ENCODE data around the gene RPS5. TPM values are rescaled to one million over a fixed set of nuclear protein-coding genes. Genes with fewer than 3 reads are reported as not detected.
A peak's percentile ranks its signal among the peaks of the same experiment; 100 is the strongest.

The RPS5 gene
- total RNA-seq, 2 donors from 2014 or later: 714 to 768 TPM

DNA sequence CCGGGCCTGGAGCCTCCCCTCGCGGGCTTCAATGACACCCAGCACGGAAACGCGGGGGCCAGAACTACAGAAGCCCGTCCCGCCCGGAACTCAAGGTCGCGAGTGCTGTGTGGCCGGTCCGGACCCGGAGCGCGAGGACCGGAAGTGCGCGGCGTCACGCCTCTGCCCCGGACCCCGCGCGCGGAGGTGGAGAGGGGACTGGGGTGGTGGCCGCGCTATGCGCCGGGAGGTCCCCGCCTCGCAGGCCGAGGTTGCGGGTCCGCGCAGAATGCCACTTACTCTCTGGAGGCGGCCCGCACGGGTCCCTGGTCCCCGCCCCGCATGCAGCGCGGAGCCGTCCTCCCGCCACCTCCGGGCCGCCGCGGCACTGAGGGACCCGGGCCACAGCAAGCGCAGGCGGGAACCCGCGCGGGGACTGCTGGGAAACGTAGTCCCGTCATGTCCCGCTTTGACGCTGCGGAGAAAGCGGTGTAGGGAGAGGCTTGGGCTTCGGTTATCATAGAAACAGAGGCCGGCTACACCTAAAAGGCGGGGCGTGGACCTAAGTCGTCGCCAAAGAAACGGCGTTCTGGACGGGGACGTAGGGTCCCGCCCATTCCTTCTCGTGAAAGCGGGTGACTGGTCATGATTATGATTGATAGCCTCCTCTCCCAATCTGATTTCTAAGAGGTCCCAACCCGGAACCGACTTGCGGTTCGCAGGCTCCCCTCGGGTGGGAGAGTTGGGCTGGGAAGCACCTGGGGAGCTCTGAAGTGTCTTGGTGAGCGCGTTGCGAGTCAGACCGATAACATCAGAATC lies 6.2 kb upstream of the RPS5 start, which contains the start of gene ZNF837:
Gene ZNF837 (minus strand): TSS at position 369 of the 798 bp plus-strand sequence. CDS start 11,698 bp downstream, outside the sequence.
- intact Hi-C loops (cut with DNase I): no loop called here
- DNase-seq (ENCODE audit: low spot score): peak; percentile 99

GRCh38 chr19:58381460-58382212 lies 5.4 kb upstream of the RPS5 start:
- DNase-seq (ENCODE audit: low spot score): peak; percentile 76
- intact Hi-C loops (cut with DNase I): no loop called here

DNA sequence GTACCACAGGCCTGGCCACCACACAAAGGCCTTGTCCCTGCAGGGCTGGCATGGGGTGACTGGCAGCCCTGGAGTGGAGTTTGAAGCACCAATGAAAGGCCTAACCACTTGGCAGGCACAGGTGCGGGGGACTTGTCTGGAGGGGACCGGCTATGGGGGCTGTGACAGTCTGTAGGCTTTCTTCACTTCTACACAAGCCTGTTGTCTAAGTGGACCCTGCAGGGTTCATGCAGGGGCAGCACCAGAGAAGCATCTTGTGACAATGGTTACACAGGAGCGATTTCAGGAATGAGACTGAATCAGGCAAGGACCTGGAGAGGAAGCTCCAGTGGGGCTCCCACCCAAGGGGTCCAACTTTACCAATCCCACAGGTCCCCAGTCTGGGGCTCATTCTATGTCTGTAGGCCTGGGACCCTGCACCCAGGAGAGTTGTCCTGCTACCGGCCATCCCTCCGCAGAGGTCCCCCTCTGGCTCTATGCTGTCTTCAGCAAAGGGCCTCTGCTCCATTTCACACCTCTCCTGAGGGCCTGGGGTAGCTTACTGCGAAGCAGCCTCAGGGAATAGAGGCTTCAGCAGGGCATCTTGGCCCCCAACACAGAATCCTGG lies 4.0 kb upstream of the RPS5 start:
- no peak for DNase-seq (ENCODE audit: low spot score)
- intact Hi-C loops (cut with DNase I): no loop called here

GRCh38 chr19:58385313-58385890 lies 1.7 kb upstream of the RPS5 start:
- DNase-seq (ENCODE audit: low spot score): peak; percentile 74
- intact Hi-C loops (cut with DNase I): no loop called here

GRCh38 chr19:58385891-58386575 lies 1.0 kb upstream of the RPS5 start:
- intact Hi-C loops (cut with DNase I): no loop called here
- peak; percentile 82 for DNase-seq (ENCODE audit: low spot score)

DNA sequence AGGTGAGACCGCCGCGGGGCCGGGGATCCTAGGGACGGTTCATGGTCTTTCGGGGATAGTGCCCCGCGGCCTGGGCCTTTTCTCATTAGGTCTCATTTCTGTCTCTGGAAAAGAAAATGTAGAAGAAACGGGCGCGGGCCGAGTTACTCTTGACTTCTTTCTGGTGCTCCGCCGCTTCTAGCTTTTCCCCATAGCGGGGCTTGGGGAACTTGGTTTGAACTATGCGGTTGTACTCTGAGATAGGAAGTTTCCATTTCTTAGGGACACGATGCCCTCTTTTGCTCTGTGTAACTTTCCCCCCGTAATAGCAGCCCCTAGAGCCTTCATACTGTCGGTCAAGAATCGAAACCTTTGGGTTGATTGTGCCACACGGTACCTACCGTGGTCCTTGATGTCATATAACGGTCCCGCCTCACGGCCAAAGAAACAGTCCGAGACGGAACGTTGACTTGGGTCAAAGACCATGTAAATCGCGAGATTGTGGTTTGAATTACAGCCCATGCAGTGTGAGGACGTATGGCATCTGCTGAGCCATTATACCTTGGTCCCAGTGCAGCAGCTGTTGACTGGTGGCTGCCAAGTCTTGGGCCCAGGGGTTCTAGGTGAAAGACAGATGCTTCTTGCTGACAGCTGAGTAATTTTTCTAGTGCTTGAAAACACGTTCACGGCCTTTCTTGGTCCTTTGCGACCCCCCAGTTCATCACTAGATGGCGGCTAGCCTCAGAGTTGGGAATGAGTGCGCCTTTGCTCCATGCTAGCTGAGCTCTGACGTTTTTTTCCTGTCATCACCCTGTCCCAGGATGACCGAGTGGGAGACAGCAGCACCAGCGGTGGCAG lies 487 bp downstream of the RPS5 start:
- no peak for DNase-seq (ENCODE audit: low spot score)

DNA sequence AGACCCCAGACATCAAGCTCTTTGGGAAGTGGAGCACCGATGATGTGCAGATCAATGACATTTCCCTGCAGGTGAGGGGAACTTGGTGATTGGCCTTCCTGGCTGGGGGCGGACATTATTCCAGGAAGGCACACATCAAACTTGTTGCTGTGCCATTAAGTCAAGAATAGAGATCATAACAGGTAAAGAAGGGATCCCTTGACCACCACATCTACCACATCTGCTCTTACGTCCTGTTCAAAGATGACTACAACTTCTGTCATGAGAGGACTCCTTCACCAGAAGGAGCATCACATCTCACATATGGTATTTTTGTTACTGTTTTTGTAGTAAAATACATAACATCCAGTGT lies 1.1 kb downstream of the RPS5 start:
- intact Hi-C loops (cut with DNase I): no loop called here

More for the DNA sequence above, 487 bp downstream of the RPS5 start:
- intact Hi-C loops (cut with DNase I): no loop called here

GRCh38 chr19:58392945-58393724 lies 6.1 kb downstream of the RPS5 start:
- intact Hi-C loops (cut with DNase I): no loop called here
- no peak for DNase-seq (ENCODE audit: low spot score)

More for the DNA sequence above, 1.1 kb downstream of the RPS5 start:
- no peak for DNase-seq (ENCODE audit: low spot score)

DNA sequence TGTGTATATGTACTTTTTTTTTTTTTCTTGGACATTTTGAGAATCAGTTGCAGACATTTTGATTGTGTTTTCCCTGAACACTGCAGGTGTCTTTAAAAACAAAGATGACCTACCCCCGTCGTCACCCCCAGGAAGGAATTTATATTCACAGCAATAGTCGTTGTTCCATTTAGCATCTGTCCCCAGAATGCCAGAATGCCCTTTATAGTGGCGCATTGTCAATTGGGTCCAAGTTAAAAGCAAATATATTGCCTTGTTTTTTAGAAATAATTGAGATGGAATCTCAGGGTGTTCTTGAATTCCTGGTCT lies 6.6 kb downstream of the RPS5 start:
- intact Hi-C loops (cut with DNase I): no loop called here
- DNase-seq (ENCODE audit: low spot score): no peak

GRCh38 chr19:58394821-58395219 lies 7.8 kb downstream of the RPS5 start:
- no peak for DNase-seq (ENCODE audit: low spot score)
- intact Hi-C loops (cut with DNase I): no loop called here

DNA sequence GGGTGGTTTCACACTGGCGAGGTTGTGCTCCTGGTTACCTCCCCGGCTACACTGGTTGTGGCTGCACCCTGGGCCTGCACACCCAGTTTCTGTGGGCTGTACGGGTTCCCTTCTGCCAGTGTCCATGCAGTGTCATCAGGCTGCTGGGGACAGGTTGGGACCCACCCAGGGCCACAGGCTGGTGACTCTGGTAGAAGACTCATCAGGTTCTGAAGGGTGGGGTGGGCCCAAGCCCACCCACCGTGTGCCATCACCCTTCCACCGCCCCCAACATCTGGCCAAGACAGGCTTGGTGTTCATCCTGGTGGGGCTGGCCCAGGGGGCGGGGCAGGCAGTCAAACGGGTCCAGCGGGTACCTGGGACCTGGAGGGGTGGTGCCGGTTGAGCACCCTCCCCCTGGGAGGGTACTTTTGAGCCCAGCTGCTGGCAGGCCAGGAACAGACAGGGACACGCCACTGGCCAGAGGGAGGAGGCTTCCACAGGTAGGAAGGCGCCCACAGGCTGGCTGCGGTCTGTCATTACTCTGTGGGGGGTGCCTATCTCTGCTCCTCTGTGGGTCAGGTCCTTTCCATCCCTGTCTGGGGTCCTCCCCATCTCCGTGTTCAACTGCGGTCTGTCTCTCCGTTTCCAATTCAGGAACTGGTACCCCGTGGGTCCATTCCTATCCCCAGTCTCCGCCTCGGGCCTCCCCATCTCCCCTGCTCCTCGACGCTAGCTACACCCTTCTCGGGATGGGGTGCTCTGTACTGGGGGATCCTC lies 8.3 kb downstream of the RPS5 start, which contains the start of gene RNF225:
Gene RNF225 (plus strand): TSS at position 437 of the 759 bp plus-strand sequence. CDS start 434 bp downstream, outside the sequence.
- no peak for DNase-seq (ENCODE audit: low spot score)
- intact Hi-C loops (cut with DNase I): no loop called here

DNA sequence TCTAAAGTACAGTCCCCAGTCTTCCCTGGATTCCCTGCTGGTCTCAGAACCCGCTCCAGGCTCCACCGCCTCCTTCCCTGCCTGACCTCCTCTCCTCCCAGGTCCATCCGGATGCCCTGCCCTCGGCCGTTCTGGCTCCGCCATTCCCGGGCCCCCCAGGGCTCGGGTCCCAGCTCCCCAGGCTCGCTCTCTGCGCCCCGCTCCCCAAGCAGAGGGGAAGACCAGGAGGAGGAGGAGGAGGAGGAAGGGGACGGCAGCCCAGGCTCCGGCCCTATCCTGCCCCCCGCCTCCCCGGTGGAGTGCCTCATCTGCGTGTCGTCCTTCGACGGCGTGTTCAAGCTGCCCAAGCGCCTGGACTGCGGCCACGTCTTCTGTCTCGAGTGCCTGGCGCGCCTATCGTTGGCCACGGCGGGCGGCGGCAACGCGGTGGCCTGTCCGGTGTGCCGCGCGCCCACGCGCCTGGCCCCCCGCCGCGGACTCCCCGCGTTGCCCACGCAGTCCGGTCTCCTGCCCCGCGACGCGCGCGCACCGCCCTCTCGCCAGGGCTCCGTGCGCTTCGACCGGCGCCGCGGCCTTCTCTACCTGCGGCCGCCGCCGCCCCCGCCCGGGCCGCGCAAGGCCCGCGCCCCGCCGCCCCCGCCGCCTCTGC lies 9.0 kb downstream of the RPS5 start:
- intact Hi-C loops (cut with DNase I): no loop called here
- DNase-seq (ENCODE audit: low spot score): no peak

- no peak for DNase-seq (ENCODE audit: low spot score)
- intact Hi-C loops (cut with DNase I): no loop called here
Observed at GRCh38 chr19:58396691-58397532, 9.8 kb downstream of the RPS5 start.

DNA sequence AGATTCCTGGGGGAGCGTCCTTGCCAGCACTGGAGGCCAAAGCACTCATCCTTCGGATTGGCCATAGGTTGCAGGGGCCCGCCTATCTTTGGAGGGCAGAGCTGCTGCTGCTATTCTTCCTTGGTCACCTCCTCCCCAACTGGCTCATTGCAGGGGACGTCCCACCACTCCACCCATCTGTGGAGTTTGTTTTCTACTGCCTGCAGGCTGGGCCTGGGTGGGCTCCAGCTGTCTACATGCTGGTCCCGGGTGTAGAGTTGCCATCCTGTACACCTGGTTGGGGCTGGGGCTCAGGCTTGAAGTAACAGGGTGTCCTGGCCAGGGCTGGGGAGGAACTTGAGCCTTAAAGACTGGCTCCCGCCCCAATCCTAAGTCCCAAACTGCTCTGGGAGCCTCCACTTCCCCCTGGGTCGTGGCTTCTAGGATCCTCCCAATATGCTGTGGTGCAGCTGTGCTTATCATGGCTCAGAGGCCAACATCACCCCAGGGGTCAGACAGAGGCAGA lies 10.5 kb downstream of the RPS5 start:
- intact Hi-C loops (cut with DNase I): no loop called here
- no peak for DNase-seq (ENCODE audit: low spot score)

DNA sequence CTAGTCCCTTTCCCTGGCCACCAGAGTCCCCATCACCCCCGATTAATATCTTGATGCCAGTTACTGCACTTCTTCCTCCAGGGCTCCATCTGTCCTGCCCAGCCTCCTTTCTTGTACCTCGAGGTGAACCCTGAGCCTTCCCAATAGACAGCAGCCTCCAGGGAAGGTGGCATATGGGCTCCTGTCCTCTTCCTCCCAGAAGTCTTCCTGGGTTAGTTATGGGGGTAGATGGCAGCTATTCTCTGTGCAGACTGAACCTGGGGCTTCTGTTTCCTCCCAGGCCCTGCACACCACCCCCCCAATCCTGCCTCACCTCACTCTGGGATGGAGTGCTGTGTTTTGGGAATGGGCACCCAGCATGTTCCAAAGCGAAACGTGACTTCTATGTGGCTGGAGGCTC lies 11.0 kb downstream of the RPS5 start:
- DNase-seq (ENCODE audit: low spot score): no peak
- intact Hi-C loops (cut with DNase I): no loop called here

- intact Hi-C loops (cut with DNase I): no loop called here
- DNase-seq (ENCODE audit: low spot score): no peak
Observed at GRCh38 chr19:58398545-58398944, 11.5 kb downstream of the RPS5 start.
